ENCODE measurements around the gene WNT3A.

DNA sequence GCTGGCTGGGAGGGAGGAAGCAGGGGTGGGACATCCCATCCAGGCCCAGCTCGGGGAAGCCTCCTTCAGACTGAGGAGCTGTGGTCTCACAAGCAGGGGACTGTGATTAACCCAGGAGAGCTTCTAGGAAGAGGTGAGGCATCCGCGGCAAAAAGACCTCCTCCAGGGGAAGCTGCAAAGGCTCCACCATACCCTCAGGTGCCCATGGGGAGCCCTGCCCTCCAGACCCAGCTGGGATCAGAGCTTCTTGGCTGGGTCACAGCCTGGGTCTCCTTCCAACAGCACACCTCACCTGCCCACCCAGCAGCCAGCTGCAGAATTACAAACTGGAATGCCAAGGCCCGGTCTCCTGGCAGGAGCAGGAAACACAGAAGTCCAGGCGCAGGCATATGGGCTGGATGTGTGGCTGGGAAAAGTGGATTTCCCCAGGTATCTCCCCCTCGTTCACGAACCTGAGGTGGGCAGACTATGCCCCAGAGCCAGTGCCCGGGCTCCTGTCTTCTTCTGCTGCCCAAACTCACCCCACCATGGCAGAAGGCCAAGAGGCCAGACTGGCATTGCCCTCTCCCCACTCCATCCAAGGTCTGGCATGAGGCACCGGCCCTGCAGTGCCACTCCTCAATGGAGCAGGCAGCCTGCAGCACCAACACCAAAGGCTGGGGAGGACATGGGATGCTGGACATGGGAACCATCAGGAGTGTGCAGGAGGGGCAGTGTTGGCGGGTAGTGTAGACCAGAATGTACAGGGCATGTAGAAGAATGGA, 60.3 kb downstream of the WNT3A start:
- TF ChIP-seq, protein P1, sequence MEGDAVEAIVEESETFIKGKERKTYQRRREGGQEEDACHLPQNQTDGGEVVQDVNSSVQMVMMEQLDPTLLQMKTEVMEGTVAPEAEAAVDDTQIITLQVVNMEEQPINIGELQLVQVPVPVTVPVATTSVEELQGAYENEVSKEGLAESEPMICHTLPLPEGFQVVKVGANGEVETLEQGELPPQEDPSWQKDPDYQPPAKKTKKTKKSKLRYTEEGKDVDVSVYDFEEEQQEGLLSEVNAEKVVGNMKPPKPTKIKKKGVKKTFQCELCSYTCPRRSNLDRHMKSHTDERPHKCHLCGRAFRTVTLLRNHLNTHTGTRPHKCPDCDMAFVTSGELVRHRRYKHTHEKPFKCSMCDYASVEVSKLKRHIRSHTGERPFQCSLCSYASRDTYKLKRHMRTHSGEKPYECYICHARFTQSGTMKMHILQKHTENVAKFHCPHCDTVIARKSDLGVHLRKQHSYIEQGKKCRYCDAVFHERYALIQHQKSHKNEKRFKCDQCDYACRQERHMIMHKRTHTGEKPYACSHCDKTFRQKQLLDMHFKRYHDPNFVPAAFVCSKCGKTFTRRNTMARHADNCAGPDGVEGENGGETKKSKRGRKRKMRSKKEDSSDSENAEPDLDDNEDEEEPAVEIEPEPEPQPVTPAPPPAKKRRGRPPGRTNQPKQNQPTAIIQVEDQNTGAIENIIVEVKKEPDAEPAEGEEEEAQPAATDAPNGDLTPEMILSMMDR (conservative IDR thresholded peaks at IDR 0.05) = no peak
- no peak for TF ChIP-seq ZFX (IDR thresholded peaks at IDR 0.05)

All from C4-2B (cell line).